ES-I3 (cell line): ENCODE results near the gene VWA7.
"Not testable (repeated sequence)": the region's sequence is repeated elsewhere in the genome, so short reads cannot be mapped to it uniquely, and the experiment has no call there.

Experiments
- H3K36me3 ChIP-seq: 2 replicates; pipeline ENCODE4 v1.6.1; 2013; ENCODE audit warnings: mild to moderate bottlenecking, low read length, control low read depth, moderate library complexity; ENCODE audit not compliant: insufficient read depth
- H3K4me1 ChIP-seq: 2 replicates; pipeline ENCODE4 v1.6.1; 2013; ENCODE audit warnings: mild to moderate bottlenecking, control low read depth, low read length; ENCODE audit not compliant: insufficient read depth
- H3K9ac ChIP-seq: 2 replicates; pipeline ENCODE4 v1.6.1; 2013; ENCODE audit warnings: low read depth, mild to moderate bottlenecking, low read length, moderate library complexity
- H3K9me3 ChIP-seq: 2 replicates; pipeline ENCODE4 v1.6.1; 2013; ENCODE audit warnings: mild to moderate bottlenecking, low read length, moderate library complexity; ENCODE audit not compliant: control insufficient read depth, insufficient read depth

VWA7 gene

DNA sequence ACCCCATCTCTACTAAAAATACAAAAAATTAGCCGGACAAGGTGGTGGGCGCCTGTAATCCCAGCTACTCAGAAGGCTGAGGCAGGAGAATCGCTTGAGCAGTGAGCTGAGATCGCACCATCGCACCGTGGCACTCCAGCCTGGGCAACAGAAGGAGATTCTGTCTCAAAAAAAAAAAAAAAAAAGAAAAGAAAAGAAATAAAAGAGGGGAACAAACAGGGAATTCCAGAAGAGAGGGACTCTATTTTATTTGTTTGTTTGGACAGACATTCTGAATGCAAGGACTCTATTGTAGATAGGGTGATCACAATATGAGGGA, 16.8 kb upstream of the VWA7 start:
- H3K4me1 ChIP-seq, H3K36me3 ChIP-seq: not testable (repeated sequence)
- peak overlapping the region; percentile 90; the same call in 1 of the 2 replicates for H3K9ac ChIP-seq

DNA sequence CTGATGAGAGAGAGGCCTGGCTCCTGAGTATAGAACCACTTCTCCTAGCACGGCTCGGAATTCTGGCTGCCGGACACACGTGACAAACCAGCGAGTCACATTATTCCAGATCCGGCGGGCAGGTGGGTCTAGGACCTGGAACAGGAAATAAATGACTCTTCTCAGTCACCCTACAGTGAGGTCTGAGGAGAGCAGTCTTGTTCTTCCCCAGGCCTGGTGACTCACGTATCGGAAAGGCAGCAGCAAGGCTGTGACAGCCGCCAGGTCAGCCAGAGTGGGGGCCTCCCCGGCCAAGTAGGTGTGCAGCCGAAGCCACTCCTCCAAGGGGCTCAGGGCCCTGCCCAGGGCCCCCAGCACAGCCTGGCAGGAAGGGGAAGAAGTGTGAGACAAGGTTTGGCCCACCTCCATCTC, 15.6 kb upstream of the VWA7 start:
- Histone ChIP-seq H3K9me3 (no peaks in the 10 kb centered on the region), H3K9ac (no peak overlapping the region), H3K36me3 (peaks cover 7% of the 10 kb centered on the region), H3K4me1 (peaks cover 4% of the 10 kb centered on the region)

More for the DNA sequence above, 16.8 kb upstream of the VWA7 start:
- not testable (repeated sequence) for H3K9me3 ChIP-seq

DNA sequence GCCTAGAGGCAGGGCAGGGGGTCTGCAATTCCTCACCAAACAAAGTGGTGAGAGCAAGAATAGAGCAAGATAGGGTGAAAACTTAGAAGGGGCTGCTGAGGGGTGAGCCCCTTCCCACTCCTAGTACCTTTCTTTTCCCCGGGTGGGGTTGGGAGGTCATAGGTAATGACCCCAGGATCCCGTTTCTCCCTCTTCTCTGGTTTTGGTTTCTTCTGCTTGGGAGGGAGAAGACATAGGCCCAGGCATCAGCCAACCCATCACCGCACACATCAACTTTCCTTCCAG, 14.9 kb upstream of the VWA7 start:
- Histone ChIP-seq H3K9me3 (no peaks in the 10 kb centered on the region), H3K36me3 (peaks cover 7% of the 10 kb centered on the region), H3K9ac (no peak overlapping the region), H3K4me1 (peaks cover 4% of the 10 kb centered on the region)

DNA sequence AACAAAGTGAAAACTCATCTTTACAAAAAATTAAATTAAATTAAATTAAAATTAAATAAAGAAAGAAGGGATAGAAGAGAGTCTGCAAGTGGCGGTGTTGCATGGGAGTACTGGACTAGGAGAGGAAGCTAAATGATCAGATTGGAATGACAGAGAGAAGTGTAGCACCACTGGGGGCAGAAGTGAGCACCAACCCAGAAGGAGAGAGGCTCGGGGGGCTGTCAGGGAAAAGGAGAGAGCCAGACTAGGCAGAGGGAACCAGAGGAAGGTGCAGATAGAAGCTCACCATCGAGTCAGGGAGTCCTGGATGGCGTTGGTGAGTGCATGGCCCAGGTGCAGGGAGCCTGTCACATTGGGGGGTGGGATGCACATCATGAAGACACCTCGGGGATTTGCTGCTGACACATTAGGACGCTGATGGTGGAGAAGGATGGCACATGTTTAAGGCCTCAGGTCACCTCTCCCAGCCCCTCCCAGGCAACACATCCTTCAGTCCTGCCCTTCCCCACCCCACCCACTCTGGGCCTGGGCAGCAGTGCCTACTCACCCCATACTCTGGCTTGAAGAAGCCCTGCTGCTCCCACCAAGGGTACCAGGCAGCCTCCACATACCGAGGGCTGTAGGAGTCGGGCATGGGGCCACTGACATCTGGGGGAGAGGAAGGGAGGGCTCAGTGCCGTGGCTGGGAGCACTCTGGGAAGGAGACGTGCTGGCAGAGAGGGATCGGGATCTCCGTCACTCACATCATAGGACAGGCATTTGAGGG, 14.4 kb upstream of the VWA7 start:
- Histone ChIP-seq H3K9ac (no peak overlapping the region), H3K36me3 (peaks cover 7% of the 10 kb centered on the region), H3K9me3 (no peaks in the 10 kb centered on the region), H3K4me1 (peaks cover 4% of the 10 kb centered on the region)

DNA sequence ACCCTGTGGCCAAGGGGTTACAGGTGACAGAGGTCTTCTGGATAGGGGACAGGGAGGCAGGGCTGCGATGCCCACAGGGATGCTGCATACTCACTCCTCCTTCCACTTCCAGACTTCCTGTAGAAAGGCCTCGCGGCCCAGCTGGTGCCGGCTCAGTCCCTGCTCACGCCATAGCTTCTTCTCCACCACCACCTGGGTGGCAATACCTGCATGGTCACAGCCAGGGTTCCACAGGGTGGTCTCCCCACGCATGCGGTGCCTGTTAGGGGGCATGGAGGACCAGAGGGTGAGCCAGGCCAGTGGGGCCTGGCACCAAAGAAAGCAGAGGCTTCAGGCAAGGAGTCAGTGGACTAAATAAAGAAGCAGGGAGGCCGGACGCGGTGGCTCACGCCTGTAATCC, 8.3 kb upstream of the VWA7 start:
- Histone ChIP-seq H3K36me3 (peaks cover 14% of the 10 kb centered on the region; the same call in 1 of the 2 replicates), H3K4me1 (no peaks in the 10 kb centered on the region), H3K9me3 (no peaks in the 10 kb centered on the region), H3K9ac (no peak overlapping the region)

DNA sequence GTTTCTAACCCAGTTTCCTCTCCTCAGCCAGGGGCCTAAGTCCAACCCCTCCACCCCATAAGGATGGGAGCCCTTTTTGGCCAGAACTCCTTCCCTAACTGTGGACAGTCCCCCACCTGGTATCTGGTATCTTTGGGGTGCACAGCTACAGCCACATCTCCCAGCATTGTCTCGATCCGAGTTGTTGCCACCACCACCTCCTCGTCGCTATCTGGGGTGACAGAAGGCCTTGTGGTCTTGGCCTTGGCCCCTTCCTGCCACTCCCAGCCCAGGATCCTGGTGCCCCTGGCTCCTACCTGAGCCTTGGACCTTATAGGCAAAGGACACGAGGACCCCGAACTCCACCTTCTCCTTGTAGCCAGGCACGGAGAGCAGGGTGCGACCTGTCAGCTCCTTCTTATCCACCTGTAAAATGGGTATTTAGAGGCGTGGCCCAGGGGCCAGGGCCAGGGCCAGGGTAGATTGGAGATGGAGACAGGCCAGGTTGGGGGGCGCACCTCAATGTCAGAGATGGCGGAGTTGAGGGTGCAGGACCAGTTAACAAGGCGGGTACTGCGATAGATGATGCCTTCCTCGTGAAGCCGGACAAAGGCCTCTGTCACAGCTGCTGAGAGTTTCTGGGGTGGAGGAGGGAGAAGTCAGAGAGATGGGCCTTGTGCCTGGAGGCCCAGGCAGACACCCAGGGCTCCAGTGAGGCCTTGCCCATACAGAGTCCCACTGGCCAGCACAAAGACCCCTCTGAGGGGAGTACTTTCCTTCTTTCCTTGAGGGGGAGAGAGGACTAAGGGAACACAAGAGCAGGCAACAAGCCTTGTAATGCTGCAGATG, 7.2 kb upstream of the VWA7 start:
- no peaks in the 10 kb centered on the region for H3K4me1 ChIP-seq
- no peak overlapping the region for H3K9ac ChIP-seq
- peaks cover 13% of the 10 kb centered on the region; the same call in 1 of the 2 replicates for H3K36me3 ChIP-seq
- H3K9me3 ChIP-seq = no peaks in the 10 kb centered on the region

DNA sequence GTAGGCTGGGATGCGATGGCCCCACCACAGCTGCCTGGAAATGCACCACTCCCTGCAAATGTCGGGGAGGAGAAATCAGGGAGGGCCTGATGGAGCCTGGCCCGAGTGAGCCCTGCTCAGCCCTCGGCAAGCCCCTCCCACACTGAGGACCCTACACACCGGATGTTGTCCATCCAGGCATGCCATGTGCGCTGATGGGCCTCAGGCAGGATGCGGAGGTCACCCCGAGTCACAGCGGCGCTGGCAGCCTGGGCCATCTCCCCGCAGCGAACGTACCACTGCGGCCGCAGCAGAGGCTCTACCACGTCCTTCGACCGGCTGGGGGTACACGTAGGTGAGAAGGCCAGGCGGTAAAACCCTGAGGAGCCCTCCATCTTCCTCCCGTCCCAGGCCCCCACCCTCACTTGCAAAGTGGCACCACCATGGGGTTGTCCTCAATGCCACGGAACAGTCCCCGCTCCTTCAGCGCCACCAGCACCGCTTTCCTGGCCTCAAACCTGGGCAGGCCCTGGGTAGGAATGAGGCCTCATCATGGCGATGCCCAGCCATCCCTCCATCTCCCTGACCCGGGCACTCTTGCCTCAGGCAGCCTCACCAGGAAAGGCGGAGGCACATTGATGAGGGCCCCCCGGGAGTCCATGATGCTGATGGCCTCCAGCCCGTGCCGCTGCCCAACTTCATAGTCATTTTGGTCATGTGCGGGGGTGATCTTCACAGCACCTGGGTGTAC, 5.2 kb upstream of the VWA7 start:
- Histone ChIP-seq H3K9ac (no peak overlapping the region), H3K36me3 (peaks cover 11% of the 10 kb centered on the region), H3K9me3 (no peaks in the 10 kb centered on the region)

DNA sequence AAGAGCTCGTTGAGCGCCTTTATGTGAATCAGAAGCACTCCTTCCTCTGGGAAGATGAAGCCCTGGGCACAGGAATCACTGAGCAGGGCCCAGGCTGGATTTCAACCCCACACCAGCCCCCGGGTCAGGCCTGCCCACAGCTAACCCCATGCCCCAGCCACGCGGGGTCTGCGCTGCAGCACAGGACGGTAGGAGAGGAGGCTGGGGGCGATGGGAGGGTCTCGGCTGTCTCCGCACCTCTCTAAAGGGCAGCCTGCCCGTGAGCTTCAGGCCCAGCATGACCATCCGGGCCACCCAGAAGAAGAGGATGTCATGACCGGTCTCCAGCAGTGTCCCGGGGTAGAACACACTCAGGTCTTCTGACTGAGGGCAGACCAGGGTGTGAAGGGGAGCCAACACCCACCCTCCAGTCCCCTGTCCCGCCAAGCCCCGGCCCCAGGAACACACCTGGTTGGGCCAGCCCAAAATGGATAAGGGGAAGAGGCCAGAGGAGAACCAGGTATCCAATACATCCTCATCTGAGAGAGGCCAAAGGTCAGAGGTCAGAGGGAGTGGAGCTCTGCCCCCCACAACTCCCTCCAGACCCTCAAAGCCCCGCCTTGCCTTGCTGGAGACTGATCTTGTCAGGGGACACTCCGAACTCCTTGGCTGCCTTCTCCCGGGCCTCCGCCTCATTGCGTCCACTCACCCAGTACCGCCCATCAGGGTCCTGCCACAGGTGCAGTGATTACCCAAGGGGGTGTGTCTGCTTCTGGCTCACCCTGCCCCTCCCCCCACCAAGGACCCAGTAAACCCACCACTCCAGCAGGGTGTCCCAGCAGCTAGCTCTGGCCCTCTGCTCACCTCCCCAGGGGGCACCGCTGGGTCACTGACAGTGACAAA, 4.4 kb upstream of the VWA7 start:
- no peaks in the 10 kb centered on the region for H3K9me3 ChIP-seq
- H3K36me3 ChIP-seq = peaks cover 11% of the 10 kb centered on the region
- no peak overlapping the region for H3K9ac ChIP-seq
- no peaks in the 10 kb centered on the region; the same call in 1 of the 2 replicates for H3K4me1 ChIP-seq

More for the DNA sequence above, 5.2 kb upstream of the VWA7 start:
- no peaks in the 10 kb centered on the region for H3K4me1 ChIP-seq

DNA sequence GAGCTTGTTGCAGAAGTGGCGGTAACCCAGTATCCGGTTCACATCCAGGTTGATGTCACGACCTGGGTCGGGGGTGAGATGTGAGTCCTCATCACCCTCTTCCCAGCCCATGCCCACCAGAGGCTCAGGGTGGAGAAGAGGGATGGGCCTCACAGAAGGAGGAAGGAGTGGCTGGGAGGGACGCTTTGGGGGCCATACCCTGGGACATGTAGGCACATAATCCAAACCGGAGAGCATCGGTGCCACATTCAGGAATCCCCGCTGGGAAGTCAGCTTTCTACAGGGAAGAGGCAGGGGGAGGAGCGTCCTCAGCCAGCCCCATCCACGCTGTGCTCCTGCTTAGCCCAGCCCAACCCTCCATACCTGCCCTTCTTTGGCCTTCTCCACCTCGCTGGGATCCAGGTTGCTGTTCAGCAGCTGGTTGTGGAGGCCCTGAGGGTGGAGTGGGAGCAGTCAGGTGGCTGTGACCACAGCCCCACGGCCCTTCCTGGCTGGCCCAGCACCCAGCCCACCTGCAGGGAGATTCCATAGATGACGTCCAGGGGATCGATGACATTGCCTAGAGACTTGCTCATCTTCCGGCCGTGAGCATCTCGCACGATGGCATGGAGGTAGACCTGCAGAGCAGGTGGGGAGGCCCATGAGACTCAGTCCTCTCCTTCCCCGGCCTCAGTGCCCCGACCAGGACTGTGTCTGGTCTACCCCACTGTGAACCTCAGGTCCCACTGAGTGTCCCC, 3.5 kb upstream of the VWA7 start:
- no peak overlapping the region for H3K9ac ChIP-seq
- H3K9me3 ChIP-seq = no peaks in the 10 kb centered on the region
- H3K4me1 ChIP-seq = no peaks in the 10 kb centered on the region; the same call in 1 of the 2 replicates
- peaks cover 11% of the 10 kb centered on the region for H3K36me3 ChIP-seq

DNA sequence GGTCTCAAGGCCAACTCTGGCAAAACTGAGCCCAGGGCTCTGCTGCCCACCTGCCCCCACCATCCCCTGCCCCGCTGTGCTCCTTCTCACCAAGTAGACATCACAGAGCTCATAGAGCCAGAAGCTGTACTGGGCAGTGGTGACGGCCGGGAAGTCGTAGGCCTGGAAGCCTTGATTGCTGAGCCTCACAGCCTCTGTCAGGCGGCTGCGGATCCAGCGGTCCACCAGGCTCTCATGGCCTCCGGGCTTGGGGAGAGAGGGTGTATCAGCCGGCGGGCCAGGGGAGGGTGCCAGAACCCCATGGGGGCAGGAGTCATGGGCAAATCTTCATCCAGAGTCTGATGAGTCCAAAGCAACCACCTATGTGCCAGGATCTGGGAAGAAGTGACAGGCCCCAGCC, 2.8 kb upstream of the VWA7 start:
- H3K4me1 ChIP-seq = no peaks in the 10 kb centered on the region; the same call in 1 of the 2 replicates
- no peak overlapping the region for H3K9ac ChIP-seq
- no peaks in the 10 kb centered on the region for H3K9me3 ChIP-seq
- peaks cover 7% of the 10 kb centered on the region for H3K36me3 ChIP-seq

DNA sequence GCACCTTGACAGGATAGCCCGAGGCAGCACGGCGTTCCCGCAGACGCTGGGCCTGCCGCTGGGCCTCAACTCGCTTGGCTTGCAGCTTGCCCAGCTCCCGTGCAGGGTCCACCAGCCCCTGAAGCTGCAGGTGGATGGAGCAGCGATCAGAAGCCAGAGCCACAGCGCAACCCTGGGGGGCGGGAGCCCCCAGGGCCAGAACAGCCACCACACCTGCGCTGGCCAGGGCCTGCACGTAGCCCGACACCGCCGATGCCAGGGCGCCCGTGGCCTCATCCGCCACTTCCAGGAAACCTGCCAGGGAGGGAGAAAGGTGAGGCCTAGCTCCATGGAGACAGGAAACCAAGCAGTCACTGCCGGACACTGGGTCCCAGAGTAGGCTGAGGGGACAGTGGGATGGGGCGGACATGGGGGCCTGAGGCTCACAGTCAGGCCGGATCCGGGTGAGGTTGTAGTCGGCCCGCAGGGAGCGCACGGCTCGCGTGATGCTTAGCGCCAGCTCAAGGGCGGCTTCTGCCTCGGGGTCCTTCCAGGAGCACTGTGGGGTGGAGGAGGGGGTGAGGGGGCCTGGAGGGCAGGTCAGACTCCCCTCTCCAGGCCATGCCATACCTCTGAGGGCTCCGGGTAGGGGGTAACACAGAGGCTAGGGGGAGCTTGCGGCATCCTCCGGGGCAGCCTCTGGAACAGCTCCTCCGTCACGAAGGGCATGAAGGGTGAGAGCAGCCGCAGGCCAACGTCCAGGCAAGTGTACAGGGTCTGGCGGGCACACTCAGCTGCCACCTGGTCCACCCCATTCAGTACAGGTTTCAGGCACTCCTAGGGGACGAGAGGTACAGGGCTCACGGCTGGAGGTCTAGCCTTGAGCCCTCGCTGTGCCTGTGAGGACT, 2.1 kb upstream of the VWA7 start:
- Histone ChIP-seq H3K36me3 (peaks cover 7% of the 10 kb centered on the region), H3K9ac (no peak overlapping the region), H3K9me3 (no peaks in the 10 kb centered on the region), H3K4me1 (no peaks in the 10 kb centered on the region; the same call in 1 of the 2 replicates)

DNA sequence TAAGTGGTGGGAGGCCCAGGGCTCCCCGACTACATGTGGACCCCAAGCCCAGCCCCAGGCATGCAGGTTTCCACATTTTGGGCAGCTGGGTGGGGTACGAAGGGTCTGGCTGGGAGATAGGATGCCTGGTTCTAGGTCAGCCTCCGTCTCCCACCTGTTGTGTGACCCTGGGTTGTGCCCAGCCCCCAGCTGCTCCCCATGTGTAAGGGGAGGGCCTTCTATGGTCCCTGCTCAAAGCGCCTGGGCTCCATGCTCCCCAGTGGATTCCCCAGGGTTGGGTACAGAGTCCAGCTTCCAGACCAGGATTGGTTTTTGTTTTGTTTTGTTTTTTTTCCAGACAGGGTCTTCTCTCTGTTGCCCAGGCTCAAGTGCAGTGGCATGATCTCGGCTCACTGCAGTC, 1.1 kb upstream of the VWA7 start:
- Histone ChIP-seq H3K9me3 (no peaks in the 10 kb centered on the region), H3K9ac (no peak overlapping the region), H3K36me3 (peaks cover 3% of the 10 kb centered on the region; the same call in 1 of the 2 replicates), H3K4me1 (no peaks in the 10 kb centered on the region; the same call in 1 of the 2 replicates)

DNA sequence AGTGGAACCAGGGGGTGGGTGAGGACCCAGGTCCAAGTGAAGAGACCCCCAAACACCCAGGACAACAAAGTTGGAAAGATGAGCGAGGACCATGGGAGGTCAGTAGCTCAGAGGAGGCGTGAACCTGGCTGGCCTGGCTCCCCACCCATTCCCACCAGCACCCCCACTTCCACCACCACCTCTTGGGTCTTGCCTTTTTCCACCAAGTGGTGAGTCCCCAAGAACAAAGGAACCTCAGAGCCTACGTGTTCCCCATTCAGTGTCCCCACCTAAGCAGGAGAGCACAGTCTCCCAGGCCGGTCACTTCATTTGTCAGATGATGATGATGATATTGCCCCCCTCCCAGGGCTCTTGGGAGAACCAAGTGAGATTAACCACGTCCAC, 531 bp upstream of the VWA7 start:
- no peak overlapping the region for H3K9ac ChIP-seq
- H3K36me3 ChIP-seq = peaks cover 3% of the 10 kb centered on the region; the same call in 1 of the 2 replicates
- H3K4me1 ChIP-seq = no peaks in the 10 kb centered on the region; the same call in 1 of the 2 replicates
- H3K9me3 ChIP-seq = no peaks in the 10 kb centered on the region
